Measurements from ENCODE around the gene ABCA1.

Gene ABCA1

DNA sequence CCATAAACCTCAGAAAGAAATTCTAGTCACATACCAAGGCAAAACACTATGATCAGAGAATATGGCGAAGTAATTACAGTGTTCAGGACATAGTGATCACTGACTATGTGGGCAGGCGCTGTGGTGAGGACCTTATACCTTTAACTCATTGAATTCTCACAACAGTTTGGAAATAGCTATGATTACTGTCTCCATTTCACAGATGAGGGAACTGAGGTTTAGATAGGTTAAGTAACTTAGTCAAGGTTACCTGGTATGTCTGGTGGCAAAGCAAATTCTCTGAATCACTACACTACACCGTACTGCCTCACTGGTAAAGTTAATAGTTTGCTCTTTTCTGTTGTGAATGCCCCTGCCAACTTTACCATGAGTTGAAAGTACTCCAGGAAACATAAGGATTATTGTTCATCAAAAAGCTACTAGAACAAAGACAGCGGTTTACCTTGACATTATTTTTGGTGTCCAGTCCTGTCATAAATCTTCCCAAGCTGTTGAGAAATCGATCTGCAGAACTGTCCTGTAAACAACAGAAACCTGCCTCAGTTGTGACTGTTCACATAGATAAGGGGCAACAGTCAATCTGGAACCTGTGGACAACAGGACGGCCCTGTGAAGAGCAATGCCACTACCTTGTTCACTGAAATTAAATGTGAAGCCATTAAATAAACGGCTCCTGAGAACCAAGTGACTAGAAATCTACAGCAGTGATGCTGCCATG, 127.7 kb downstream of the ABCA1 start:
- no peak for DNase-seq (ENCODE audit: low read depth in 2 of 2, low spot score in 1 of 2)

GRCh38 chr9:104798209-104798995, 129.6 kb downstream of the ABCA1 start:
- no peak for DNase-seq (ENCODE audit: low read depth in 2 of 2, low spot score in 1 of 2)

DNA sequence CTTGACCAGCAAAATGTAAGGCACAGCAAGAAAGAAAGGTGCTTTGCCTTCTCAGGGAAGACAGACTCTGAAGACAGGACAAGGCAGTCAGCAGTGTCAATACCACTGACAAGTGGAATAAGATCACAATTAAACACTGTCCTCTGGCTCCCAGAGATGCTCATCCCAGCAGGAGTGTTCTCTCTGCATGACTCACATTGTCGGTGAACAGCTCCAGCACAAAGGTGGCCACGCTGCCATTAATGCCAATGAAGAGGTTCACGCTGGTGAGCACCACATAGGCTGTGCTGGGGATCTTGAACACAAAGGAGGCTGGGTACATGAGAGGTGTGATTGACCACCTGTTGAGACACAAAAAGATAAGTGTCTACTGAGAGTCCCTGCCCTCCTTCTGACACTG, 132.1 kb downstream of the ABCA1 start:
- DNase-seq (ENCODE audit: low read depth in 2 of 2, low spot score in 1 of 2) = no peak

- no peak for DNase-seq (ENCODE audit: low read depth in 2 of 2, low spot score in 1 of 2)
Measured at GRCh38 chr9:104795082-104795481, 132.9 kb downstream of the ABCA1 start.

GRCh38 chr9:104794070-104794469, 133.9 kb downstream of the ABCA1 start:
- DNase-seq (ENCODE audit: low read depth in 2 of 2, low spot score in 1 of 2) = no peak

GRCh38 chr9:104788251-104788650, 139.7 kb downstream of the ABCA1 start:
- no peak for DNase-seq (ENCODE audit: low read depth in 2 of 2, low spot score in 1 of 2)

DNA sequence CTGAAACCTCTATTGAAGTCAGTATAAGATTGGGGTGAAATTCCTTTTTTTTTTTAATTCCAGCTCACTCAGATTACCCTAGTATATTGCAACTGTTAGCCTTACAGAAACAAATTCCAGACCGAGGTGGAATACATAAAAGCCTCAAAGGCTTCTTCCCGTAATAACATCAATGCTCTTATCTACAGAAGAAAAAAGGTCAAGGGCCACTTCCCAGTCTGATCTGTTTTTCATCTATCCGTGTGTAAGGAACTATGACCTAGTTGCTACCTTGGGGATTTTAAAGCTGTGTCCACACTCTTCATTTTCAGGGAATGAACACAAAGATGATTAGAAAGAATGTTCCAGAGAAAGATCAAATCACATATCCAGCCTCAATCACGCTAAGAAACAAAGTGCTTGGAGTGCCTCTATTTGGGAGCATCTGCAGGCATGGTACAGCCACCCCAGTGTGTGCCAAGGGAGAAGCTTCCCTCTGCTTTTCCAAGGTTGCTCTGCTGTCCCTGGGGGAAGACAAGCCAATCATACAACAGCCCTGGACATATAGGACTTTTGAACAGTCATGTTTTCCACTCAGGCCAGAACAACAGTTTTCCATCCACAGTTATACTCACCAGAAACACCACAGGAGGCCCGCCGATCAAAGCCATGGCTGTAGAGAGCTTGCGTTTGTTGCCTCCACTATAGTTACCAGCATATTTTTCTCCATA, 140.5 kb downstream of the ABCA1 start:
- no peak for DNase-seq (ENCODE audit: low read depth in 2 of 2, low spot score in 1 of 2)

- DNase-seq (ENCODE audit: low read depth in 2 of 2, low spot score in 1 of 2) = no peak
Measured at GRCh38 chr9:104786293-104786692, 141.7 kb downstream of the ABCA1 start.

GRCh38 chr9:104784098-104784497, 143.9 kb downstream of the ABCA1 start:
- no peak for DNase-seq (ENCODE audit: low read depth in 2 of 2, low spot score in 1 of 2)

GRCh38 chr9:104783588-104783987, 144.4 kb downstream of the ABCA1 start:
- DNase-seq (ENCODE audit: low read depth in 2 of 2, low spot score in 1 of 2) = no peak

GRCh38 chr9:104780796-104781395, 147.1 kb downstream of the ABCA1 start:
- no peak for DNase-seq (ENCODE audit: low read depth in 2 of 2, low spot score in 1 of 2)

DNA sequence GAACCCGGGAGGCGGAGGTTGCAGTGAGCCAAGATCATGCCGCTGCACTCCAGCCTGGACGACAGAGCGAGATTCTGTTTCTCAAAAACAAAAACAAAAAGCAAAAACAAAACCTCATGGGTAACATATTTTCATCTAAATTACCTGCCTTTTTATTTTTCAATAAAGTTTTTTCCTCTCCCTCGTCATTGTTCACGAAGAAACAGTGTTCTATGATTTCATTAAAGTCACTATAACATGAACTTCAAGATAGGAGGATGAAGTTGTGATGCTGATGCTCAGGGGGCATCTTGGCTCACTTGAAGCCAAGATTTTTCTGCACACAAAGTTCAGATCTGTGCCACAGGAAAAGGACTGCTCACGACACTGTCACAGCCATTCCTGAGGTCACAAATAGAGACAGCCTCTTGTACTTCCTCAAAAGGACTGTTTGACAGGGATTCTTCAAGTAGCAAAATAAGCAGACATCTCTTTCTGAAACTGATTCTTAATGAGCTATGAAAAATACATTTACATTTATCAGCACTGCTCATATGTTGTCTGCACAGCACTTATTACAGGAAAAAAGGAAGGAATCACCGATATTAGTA, 147.9 kb downstream of the ABCA1 start:
- no peak for DNase-seq (ENCODE audit: low read depth in 2 of 2, low spot score in 1 of 2)

DNA sequence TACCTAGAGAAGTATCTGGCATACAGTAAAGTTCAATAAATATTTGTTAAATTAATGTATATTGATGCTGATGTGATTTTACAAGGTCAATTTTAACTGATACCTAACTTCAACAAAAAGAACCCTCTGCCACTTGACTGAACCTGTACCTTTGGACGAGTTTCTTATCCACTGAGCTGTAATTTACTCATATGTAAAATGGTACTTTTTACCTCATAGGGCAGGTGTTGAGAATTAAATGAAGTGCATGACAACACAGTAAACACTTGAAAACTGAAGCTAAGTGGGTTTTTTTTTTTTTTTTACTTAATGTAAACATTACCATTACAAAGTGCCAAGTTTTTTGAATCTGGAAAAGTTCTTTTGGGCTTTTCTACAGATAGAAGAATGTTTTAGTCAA, 148.6 kb downstream of the ABCA1 start:
- no peak for DNase-seq (ENCODE audit: low read depth in 2 of 2, low spot score in 1 of 2)

DNA sequence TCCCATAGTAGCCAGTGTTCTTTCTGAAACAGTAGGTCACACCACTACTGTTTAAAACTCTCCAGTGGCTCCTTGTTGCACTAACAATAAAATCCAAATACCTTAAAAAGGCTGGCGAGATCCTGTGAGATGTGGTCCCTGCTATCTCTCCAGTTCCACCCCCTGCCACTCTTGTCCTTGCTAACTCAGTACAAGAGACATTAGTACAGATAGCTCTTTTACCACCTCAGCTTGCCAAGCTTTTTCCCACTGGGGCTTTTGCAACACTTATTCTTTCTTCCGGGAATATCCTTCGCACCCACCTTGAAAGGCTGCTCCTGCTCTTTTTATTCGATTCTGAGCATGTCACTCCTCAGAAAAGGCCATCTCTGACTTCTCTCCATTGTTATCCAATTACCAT, 149.2 kb downstream of the ABCA1 start:
- no peak for DNase-seq (ENCODE audit: low read depth in 2 of 2, low spot score in 1 of 2)

DNA sequence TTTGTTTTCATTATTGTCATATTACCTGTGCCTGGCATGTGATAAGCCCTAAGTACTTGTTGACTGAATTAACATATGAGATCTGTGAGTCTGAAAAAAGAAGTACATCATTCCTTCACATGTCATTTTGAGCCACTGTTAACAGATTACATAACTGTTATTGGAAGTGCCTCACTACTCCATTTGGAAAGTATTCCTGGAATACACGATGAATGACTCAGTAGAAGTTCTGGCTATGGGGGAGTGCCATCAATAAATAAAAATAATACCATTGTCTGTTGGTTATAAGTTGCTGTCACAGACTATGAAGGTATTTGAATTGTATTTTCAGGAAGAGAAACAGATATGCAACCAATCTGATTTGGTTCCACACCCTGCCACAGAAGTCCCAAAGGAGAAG, 151.2 kb downstream of the ABCA1 start:
- DNase-seq (ENCODE audit: low read depth in 2 of 2, low spot score in 1 of 2) = no peak

DNA sequence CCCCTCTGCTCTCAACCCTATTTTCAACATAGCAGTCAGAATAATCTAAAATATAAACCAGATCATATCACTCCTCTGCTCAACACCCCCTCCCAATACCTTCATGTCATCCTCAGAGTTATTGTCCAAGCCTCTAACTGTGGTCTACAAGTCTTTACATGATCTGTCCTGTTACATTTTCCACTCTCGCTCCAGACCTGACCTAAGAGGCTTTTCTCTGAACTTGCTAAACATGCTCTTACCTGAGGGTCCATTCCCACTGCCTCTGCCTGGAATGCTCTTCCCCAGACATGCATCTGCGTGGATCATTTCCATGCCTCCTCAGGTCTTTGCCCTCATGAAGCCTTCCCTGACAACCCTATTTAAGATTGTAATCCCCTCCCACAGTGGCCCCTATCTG, 152.0 kb downstream of the ABCA1 start:
- no peak for DNase-seq (ENCODE audit: low read depth in 2 of 2, low spot score in 1 of 2)

DNA sequence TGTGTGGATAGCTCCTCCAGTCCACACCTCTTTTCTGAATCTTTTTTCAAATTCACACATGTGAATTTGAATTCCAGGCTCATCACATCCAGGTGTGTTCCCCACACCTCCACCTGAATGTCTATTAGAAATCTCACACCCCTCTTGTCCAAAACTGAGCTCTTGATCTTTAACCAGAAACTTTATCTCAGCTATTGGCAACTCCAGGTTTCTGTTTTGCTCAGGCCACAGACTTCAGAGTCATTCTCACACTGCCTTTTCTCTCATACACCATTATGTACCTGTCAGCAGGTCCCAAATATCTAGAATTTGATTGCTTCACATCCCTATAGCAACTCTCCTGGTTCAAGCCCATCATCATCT, 152.4 kb downstream of the ABCA1 start:
- DNase-seq (ENCODE audit: low read depth in 2 of 2, low spot score in 1 of 2) = no peak

GRCh38 chr9:104774831-104775573, 153.0 kb downstream of the ABCA1 start:
- DNase-seq (ENCODE audit: low read depth in 2 of 2, low spot score in 1 of 2) = no peak

GRCh38 chr9:104774132-104774531, 153.8 kb downstream of the ABCA1 start:
- no peak for DNase-seq (ENCODE audit: low read depth in 2 of 2, low spot score in 1 of 2)

DNA sequence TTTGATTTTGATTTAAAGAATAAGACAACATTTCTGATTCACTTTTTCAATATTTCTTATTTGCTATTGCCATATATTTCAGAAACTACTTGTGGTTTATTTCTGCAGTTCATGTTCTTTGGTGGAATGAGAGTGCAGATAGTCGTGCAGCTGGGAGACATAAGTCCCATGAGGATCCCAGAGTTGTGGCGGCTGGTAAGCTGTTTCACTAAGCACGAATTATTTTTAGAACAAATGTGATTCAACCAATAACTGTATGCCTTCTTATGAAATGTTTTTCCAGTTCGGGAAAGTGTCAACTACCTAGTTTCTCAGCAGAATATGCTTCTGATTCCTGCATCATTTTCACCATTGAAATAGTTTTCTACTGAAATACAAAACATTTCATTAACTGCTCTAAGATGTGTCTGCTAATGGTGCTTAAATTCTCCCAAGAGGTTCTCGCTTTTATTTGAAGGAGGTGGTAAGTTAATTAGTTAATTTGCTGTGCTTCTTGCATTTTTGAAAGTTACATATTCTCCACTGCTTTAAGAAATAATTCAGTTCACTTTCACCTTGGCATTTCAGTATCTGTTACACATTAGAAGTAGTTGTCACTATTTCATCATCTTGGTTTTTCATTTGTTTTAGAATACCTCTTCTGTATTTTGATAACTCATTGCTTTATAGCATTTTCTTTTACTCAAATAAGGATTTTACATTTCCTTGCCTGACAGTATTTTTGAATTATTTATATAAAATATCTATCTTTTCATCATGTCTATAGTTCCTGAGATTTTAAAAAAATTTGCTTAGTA, 155.0 kb downstream of the ABCA1 start:
- no peak for DNase-seq (ENCODE audit: low read depth in 2 of 2, low spot score in 1 of 2)
